GM23338 (cell line): ENCODE data around the gene CCDC57.

Experiments used
- CREB1 ChIP-seq: fragments of 250-450 bp; sonication (Bioruptor Pico); IDR thresholded peaks from 2 replicates; pipeline ENCODE4 v1.5.0; 2020; ENCODE audit warnings: low read depth, mild to moderate bottlenecking, moderate library complexity
- CTCF ChIP-seq, 2 experiments: fragments of 200-600 bp in 1 of 2; sonication (generic) in 1 of 2; conservative IDR thresholded peaks; 2 replicates each; pipeline versions ENCODE4 v1.5.1 to v1.6.1; 2016 to 2017; ENCODE audit warnings: antibody characterized with exemption in 2 of 2, low read depth in 2 of 2, mild to moderate bottlenecking in 2 of 2, moderate library complexity in 1 of 2
- ETS1 ChIP-seq: IDR thresholded peaks from 2 replicates; pipeline ENCODE4 v1.6.1; 2016; ENCODE audit warnings: antibody characterized with exemption
- EZH2 ChIP-seq: fragments of 200-600 bp; sonication (generic); IDR thresholded peaks from one replicate; pipeline ENCODE4 v1.8.0; 2017; ENCODE audit warnings: antibody characterized with exemption, mild to moderate bottlenecking, low read depth; ENCODE audit not compliant: unreplicated experiment
- EZH2phosphoT487 ChIP-seq: fragments of 200-600 bp; sonication (generic); IDR thresholded peaks from one replicate; pipeline ENCODE4 v1.8.1; 2018; ENCODE audit warnings: antibody characterized with exemption; ENCODE audit not compliant: unreplicated experiment
- POLR2AphosphoS5 ChIP-seq: IDR thresholded peaks from 2 replicates; pipeline ENCODE4 v1.6.1; 2016; ENCODE audit warnings: antibody characterized with exemption, low read depth
- REST ChIP-seq: IDR thresholded peaks from one replicate; pipeline ENCODE4 v1.6.1; 2018; ENCODE audit warnings: antibody characterized with exemption; ENCODE audit not compliant: unreplicated experiment
- ZNF331 ChIP-seq: fragments of 250-450 bp; sonication (Bioruptor Pico); IDR thresholded peaks from 2 replicates; pipeline ENCODE4 v1.5.0; 2020; ENCODE audit warnings: low read depth, mild to moderate bottlenecking, moderate library complexity

- no peak for TF ChIP-seq CTCF (conservative IDR thresholded peaks at IDR 0.05; ENCODE audit: low read depth in 2 of 2)
- TF ChIP-seq EZH2phosphoT487: no peak
- TF ChIP-seq REST: no peak
- TF ChIP-seq EZH2: no peak
- TF ChIP-seq POLR2AphosphoS5: no peak
- TF ChIP-seq ETS1: no peak
- no peak for TF ChIP-seq CREB1
- no peak for TF ChIP-seq ZNF331 (CRISPR knock-in tag)
These were observed 45.6 kb downstream of the CCDC57 start for GRCh38 chr17:82167028-82167427.
